Endothelial cell of umbilical vein (primary cell): ENCODE data around the gene MAGEC3. TPM values are rescaled to one million over a fixed set of nuclear protein-coding genes. Genes with fewer than 3 reads are reported as not detected.
"Not testable (repeated sequence)": the region's sequence is repeated elsewhere in the genome, so short reads cannot be mapped to it uniquely, and the experiment has no call there.

ENCODE experiments used
- BruUV-seq: library from RNA; stranded (reverse); fragments of 400-500 nt; replicated peaks from 2 replicates; lab custom pipeline; 2021; lab: Mats Ljungman, UMichigan
- CTCF ChIA-PET: fragments of 300-600, 350-600 bp; sonication (Branson Sonifier 250); formaldehyde crosslinking; loops from one replicate; lab custom pipeline; 2021; ENCODE audit warnings: antibody characterized with exemption, inconsistent platforms; lab: Charles Lee
- POLR2A ChIA-PET: fragments of 300-600, 350-600 bp; sonication (Branson Sonifier 250); formaldehyde crosslinking; loops from one replicate; lab custom pipeline; 2021; ENCODE audit warnings: antibody characterized with exemption, inconsistent platforms; lab: Charles Lee
- DNase-seq: peaks from one replicate; pipeline ENCODE4 v3.0.0-alpha.2; 2011; ENCODE audit warnings: low read depth, low spot score
- FAIRE-seq: peaks from 2 replicates; lab custom pipeline; 2011; peaks lifted over from hg19 to GRCh38; lab: Jason Lieb, UNC
- H2AFZ ChIP-seq: 2 replicates; pipeline ENCODE4 v1.6.0; 2012; ENCODE audit warnings: low read depth, low read length, control low read depth, inconsistent platforms
- H3K27ac ChIP-seq: 2 replicates; pipeline ENCODE4 v1.5.1; 2011; ENCODE audit warnings: low read depth, mild to moderate bottlenecking, control low read depth, low read length, moderate library complexity; ENCODE audit not compliant: insufficient read depth
- H3K27me3 ChIP-seq, 2 experiments: 2 replicates each; pipeline versions ENCODE4 v1.6.0 to v1.6.1; 2011; ENCODE audit warnings: low read length in 2 of 2, mixed read lengths in 1 of 2; ENCODE audit not compliant: control insufficient read depth in 2 of 2, insufficient read depth in 2 of 2
- H3K36me3 ChIP-seq, 2 experiments: 2 replicates in 1 of 2; 3 replicates in 1 of 2; pipeline ENCODE4 v1.5.1; 2011; ENCODE audit warnings: low read length in 2 of 2, mild to moderate bottlenecking in 1 of 2, moderate library complexity in 1 of 2; ENCODE audit not compliant: control insufficient read depth in 2 of 2, insufficient read depth in 2 of 2; ENCODE audit errors: extremely low read depth in 1 of 2
- H3K4me1 ChIP-seq: 3 replicates; pipeline ENCODE4 v1.5.1; 2011; ENCODE audit warnings: mild to moderate bottlenecking, low read length; ENCODE audit not compliant: control insufficient read depth, insufficient read depth; ENCODE audit errors: extremely low read depth
- H3K4me2 ChIP-seq: 2 replicates; pipeline ENCODE4 v1.6.1; 2011; ENCODE audit warnings: low read length, control low read depth, mixed read lengths; ENCODE audit not compliant: insufficient read depth
- H3K4me3 ChIP-seq, 3 experiments: fragments of 200-600 bp in 1 of 3; sonication (generic), shearing (Covaris generic) in 1 of 3; replicated peaks in 1 of 3; 2 replicates each; pipeline ENCODE4 v1.5.1; 2011 to 2016; ENCODE audit warnings: control low read depth in 3 of 3, low read length in 3 of 3, mild to moderate bottlenecking in 2 of 3, inconsistent platforms in 1 of 3, low read depth in 1 of 3, moderate library complexity in 1 of 3; ENCODE audit not compliant: insufficient read depth in 1 of 3
- H3K79me2 ChIP-seq: 2 replicates; pipeline ENCODE4 v1.6.0; 2012; ENCODE audit warnings: low read length, inconsistent platforms; ENCODE audit not compliant: control insufficient read depth, insufficient read depth
- H3K9ac ChIP-seq: replicated peaks from 2 replicates; pipeline ENCODE3; 2011; ENCODE audit warnings: low read length, control low read depth; ENCODE audit not compliant: insufficient read depth; ENCODE audit errors: extremely low read depth
- H3K9me1 ChIP-seq: replicated peaks from 3 replicates; pipeline ENCODE4 v1.6.0; 2011; ENCODE audit warnings: mild to moderate bottlenecking, low read length; ENCODE audit not compliant: control insufficient read depth, insufficient read depth; ENCODE audit errors: extremely low read depth
- H3K9me3 ChIP-seq: replicated peaks from 2 replicates; pipeline ENCODE4 v1.5.1; 2012; ENCODE audit warnings: low read length, inconsistent platforms; ENCODE audit not compliant: control insufficient read depth, insufficient read depth
- H4K20me1 ChIP-seq: replicated peaks from 2 replicates; pipeline ENCODE3; 2011; ENCODE audit warnings: mild to moderate bottlenecking, low read length; ENCODE audit not compliant: control insufficient read depth, insufficient read depth; ENCODE audit errors: extremely low read depth
- CTCF ChIP-seq, 2 donors: IDR thresholded peaks; 1 replicate in 1 of 2; 2 replicates in 1 of 2; pipeline ENCODE4 v1.5.1; 2011; ENCODE audit warnings: low read length in 2 of 2, mild to moderate bottlenecking in 2 of 2, moderate library complexity in 2 of 2, control low read depth in 1 of 2, inconsistent platforms in 1 of 2, low read depth in 1 of 2; ENCODE audit not compliant: insufficient read depth in 1 of 2; ENCODE audit errors: extremely low read depth in 1 of 2
- EZH2 ChIP-seq: IDR thresholded peaks from 2 replicates; pipeline ENCODE4 v1.6.1; 2012; ENCODE audit warnings: borderline replicate concordance, low read depth, mild to moderate bottlenecking, moderate library complexity, low read length, inconsistent platforms; ENCODE audit not compliant: severe bottlenecking
- FOS ChIP-seq: IDR thresholded peaks from 2 replicates; pipeline ENCODE4 v1.6.1; 2011; ENCODE audit warnings: mild to moderate bottlenecking, low read length, moderate library complexity, borderline replicate concordance; ENCODE audit not compliant: insufficient read depth
- GATA2 ChIP-seq: IDR thresholded peaks from 2 replicates; pipeline ENCODE4 v1.7.0; 2011; ENCODE audit warnings: low read depth, mild to moderate bottlenecking, moderate library complexity, mixed read lengths, low read length; ENCODE audit not compliant: insufficient read length, insufficient read depth
- JUN ChIP-seq: IDR thresholded peaks from 2 replicates; pipeline ENCODE4 v1.6.1; 2011; ENCODE audit warnings: borderline replicate concordance, low read depth; ENCODE audit not compliant: insufficient read length, insufficient read depth
- MAX ChIP-seq: IDR thresholded peaks from 2 replicates; pipeline ENCODE4 v1.6.1; 2011; ENCODE audit not compliant: insufficient read depth, insufficient read length
- MYC ChIP-seq: IDR thresholded peaks from one replicate; pipeline ENCODE4 v1.6.1; 2011; ENCODE audit warnings: mild to moderate bottlenecking, low read depth, low read length
- POLR2A ChIP-seq: IDR thresholded peaks from 2 replicates; pipeline ENCODE4 v1.6.1; 2012; ENCODE audit warnings: low read depth, mild to moderate bottlenecking, control low read depth, low read length
- POLR2AphosphoS5 ChIP-seq: IDR thresholded peaks from 2 replicates; pipeline ENCODE4 v1.6.1; 2012; ENCODE audit warnings: low read depth, mild to moderate bottlenecking, control low read depth, low read length, moderate library complexity; ENCODE audit not compliant: insufficient read depth
- dilution Hi-C: fragments of 300-500 bp; cut with MboI; formaldehyde crosslinking; loops from one replicate; pipeline ENCODE4 v1.15.0; 2019; ENCODE audit warnings: low sequenced_read_pairs; ENCODE audit not compliant: extremely low pct_ligation_motif_present
- intact Hi-C: fragments of 100-400 bp; cut with micrococcal nuclease; formaldehyde crosslinking; loops from one replicate; pipeline ENCODE4 v1.10.0; 2022
- polyA plus RNA-seq, 4 experiments: library from polyadenylated mRNA; depleted of rRNA in 3 of 4; stranded (reverse) in 3 of 4; unstranded in 1 of 4; fragments of >200 nt; gene quantifications; 2 replicates each; pipeline versions ENCODE4 v1.2.1 to v1.2.3, GENCODE V29; 2011 to 2012; ENCODE audit warnings: missing spikeins in 1 of 4
- total RNA-seq: library from RNA; stranded (reverse); gene quantifications from 2 replicates; pipeline ENCODE4 v1.2.3, GENCODE V29; 2021

MAGEC3 gene
- total and polyA plus RNA-seq, 2 donors (not counting 3 experiments of a cell fraction or from before 2014, with no cell fraction given) = 0.07 TPM; not detected in 1

GRCh38 chrX:141879616-141880015 lies 41.5 kb downstream of the MAGEC3 start:
- Histone ChIP-seq H3K36me3 (no peaks in the 10 kb centered on the region), H3K4me2 (no peak overlapping the region), H2AFZ (no peak overlapping the region), H4K20me1 (no peaks in the 10 kb centered on the region), H3K4me3 (no peak overlapping the region), H3K9me1 (no peaks in the 10 kb centered on the region), H3K4me1 (no peaks in the 10 kb centered on the region), H3K9me3 (no peaks in the 10 kb centered on the region), H3K27ac (no peak overlapping the region), H3K27me3 (no peaks in the 10 kb centered on the region), H3K79me2 (no peaks in the 10 kb centered on the region), H3K9ac (no peak overlapping the region)
- no peak for DNase-seq
- intact Hi-C loops = no loop called here
- BruUV-seq = no TSS peak
- CTCF ChIA-PET = interaction anchor here (0.6 kb wide), 1 partner anchor 719 kb away, joined by 3 read pairs; no protein-coding TSS in a partner anchor
- FAIRE-seq = no peak
- POLR2A ChIA-PET = no interaction called here
- TF ChIP-seq POLR2A (no peak), MYC (no peak), GATA2 (no peak), JUN (no peak), POLR2AphosphoS5 (no peak), EZH2 (no peak), CTCF (IDR thresholded peaks at IDR 0.05; ENCODE audit: extremely low read depth in 1 of 2, insufficient read depth in 1 of 2, low read depth in 1 of 2, low read length in 2 of 2) (no peak), MAX (no peak), FOS (no peak)
- dilution Hi-C loops = no loop called here

- BruUV-seq, H3K4me1 ChIP-seq, CTCF ChIA-PET, POLR2A ChIA-PET, FAIRE-seq, H3K9me1 ChIP-seq, H4K20me1 ChIP-seq, intact Hi-C loops, H3K79me2 ChIP-seq, H3K36me3 ChIP-seq, dilution Hi-C loops, DNase-seq, H3K4me2 ChIP-seq, H3K27me3 ChIP-seq, H3K9me3 ChIP-seq, H3K4me3 ChIP-seq, H3K27ac ChIP-seq, H3K9ac ChIP-seq, H2AFZ ChIP-seq: not testable (repeated sequence)
These were observed 50.7 kb downstream of the MAGEC3 start for GRCh38 chrX:141888811-141889210.
